Measurements from ENCODE around the gene TRERF1. TPM values are rescaled to one million over a fixed set of nuclear protein-coding genes. Genes with fewer than 3 reads are reported as not detected.

TRERF1 gene
- total RNA-seq, 1 experiment from 2014 or later = 22.3 TPM

- CTCF ChIA-PET = interaction anchor here (1.4 kb wide), 1 partner anchor 255 kb away, joined by 3 read pairs; no protein-coding TSS in a partner anchor
- peak overlapping the region; percentile 17; the same call in 1 of the 2 replicates for H3K27ac Mint-ChIP-seq
Measured at GRCh38 chr6:42292004-42292740, 159.6 kb downstream of the TRERF1 start.

More at GRCh38 chr6:42292004-42292740, 159.6 kb downstream of the TRERF1 start:
- DNase-seq (ENCODE audit: low spot score) (no peak), ATAC-seq (no peak)
- Mint-ChIP-seq H3K4me3 (no peak overlapping the region), H3K27me3 (ENCODE audit: low read depth) (no peaks in the 10 kb centered on the region), H3K4me1 (peaks cover 3% of the 10 kb centered on the region), H3K9me3 (peaks cover 6% of the 10 kb centered on the region), H3K36me3 (peaks cover 16% of the 10 kb centered on the region)
- TF ChIP-seq ZNF219 (CRISPR knock-in tag; IDR thresholded peaks at IDR 0.05; ENCODE audit: borderline replicate concordance) (no peak), ZNF512 (CRISPR knock-in tag; IDR thresholded peaks at IDR 0.05; ENCODE audit: borderline replicate concordance) (no peak), JUN (CRISPR knock-in tag; IDR thresholded peaks at IDR 0.05) (no peak), MLX (CRISPR knock-in tag; IDR thresholded peaks at IDR 0.05) (no peak), NFE2L1 (CRISPR knock-in tag; IDR thresholded peaks at IDR 0.05) (no peak), USF1 (CRISPR knock-in tag; IDR thresholded peaks at IDR 0.05) (no peak), E2F1 (CRISPR knock-in tag; IDR thresholded peaks at IDR 0.05) (no peak), ATF3 (CRISPR knock-in tag; conservative IDR thresholded peaks at IDR 0.05) (no peak), ZNF425 (CRISPR knock-in tag; conservative IDR thresholded peaks at IDR 0.05) (no peak), CDX4 (CRISPR knock-in tag; IDR thresholded peaks at IDR 0.05; ENCODE audit: borderline replicate concordance) (no peak), IRF2 (CRISPR knock-in tag; IDR thresholded peaks at IDR 0.05; ENCODE audit: borderline replicate concordance, low read depth) (no peak), GABPB1 (CRISPR knock-in tag; IDR thresholded peaks at IDR 0.05) (no peak), ZMAT4 (CRISPR knock-in tag; IDR thresholded peaks at IDR 0.05) (no peak)
- POLR2A ChIA-PET = no interaction called here

Measured in WTC11 (cell line).